HG02623 (cell line): ENCODE data around the gene RCHY1.

Source experiments
- ATAC-seq: cut with Tn5 transposase; IDR thresholded peaks from one replicate; pipeline ENCODE4 v1.9.1; 2021; ENCODE audit warnings: moderate library complexity; ENCODE audit not compliant: unreplicated experiment

The RCHY1 gene

DNA sequence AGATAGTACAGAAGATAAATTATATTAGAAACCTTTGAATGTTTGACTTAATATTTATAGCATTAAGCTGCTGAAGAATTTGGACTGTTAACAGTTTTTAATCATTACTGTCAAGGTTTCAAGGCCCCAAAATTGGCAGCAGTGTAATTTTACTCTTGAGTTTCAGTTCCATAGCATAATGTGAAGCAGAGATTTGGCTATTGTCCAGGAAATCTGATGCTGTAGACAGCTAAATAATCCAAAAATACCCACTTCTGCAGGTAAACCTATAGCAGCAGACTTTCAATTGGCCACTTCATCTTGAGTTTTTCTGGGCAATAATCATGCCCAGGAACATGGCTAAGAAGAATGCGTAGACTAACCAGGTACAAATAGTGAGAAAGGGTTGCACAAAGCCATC lies 85.0 kb downstream of the RCHY1 start:
- no peak for ATAC-seq
